MM.1S (cell line): ENCODE data around the gene FAM78B.

Source experiments
- CTCF ChIP-seq: fragments of 300-600 bp; sonication (generic); IDR thresholded peaks from 2 replicates; pipeline ENCODE4 v1.5.1; 2016; ENCODE audit warnings: antibody characterized with exemption, low read length, mixed read lengths
- EZH2phosphoT487 ChIP-seq: fragments of 300-600 bp; sonication (generic); IDR thresholded peaks from 2 replicates; pipeline ENCODE4 v1.6.1; 2018; ENCODE audit warnings: antibody characterized with exemption, low read length

GRCh38 chr1:166128195-166128594 is 38.6 kb downstream of the FAM78B start:
- no peak for TF ChIP-seq CTCF
- TF ChIP-seq EZH2phosphoT487: no peak
